Endothelial cell of umbilical vein (primary cell): Measurements from ENCODE around the gene EXOC1. TPM values are rescaled to one million over a fixed set of nuclear protein-coding genes. Genes with fewer than 3 reads are reported as not detected.

ENCODE experiments used
- BruUV-seq: library from RNA; stranded (reverse); fragments of 400-500 nt; replicated peaks from 2 replicates; lab custom pipeline; 2021; lab: Mats Ljungman, UMichigan
- CTCF ChIA-PET: fragments of 300-600, 350-600 bp; sonication (Branson Sonifier 250); formaldehyde crosslinking; loops from one replicate; lab custom pipeline; 2021; ENCODE audit warnings: antibody characterized with exemption, inconsistent platforms; lab: Charles Lee
- POLR2A ChIA-PET: fragments of 300-600, 350-600 bp; sonication (Branson Sonifier 250); formaldehyde crosslinking; loops from one replicate; lab custom pipeline; 2021; ENCODE audit warnings: antibody characterized with exemption, inconsistent platforms; lab: Charles Lee
- DNase-seq: peaks from one replicate; pipeline ENCODE4 v3.0.0-alpha.2; 2011; ENCODE audit warnings: low read depth, low spot score
- FAIRE-seq: peaks from 2 replicates; lab custom pipeline; 2011; peaks lifted over from hg19 to GRCh38; lab: Jason Lieb, UNC
- H2AFZ ChIP-seq: 2 replicates; pipeline ENCODE4 v1.6.0; 2012; ENCODE audit warnings: low read depth, low read length, control low read depth, inconsistent platforms
- H3K27ac ChIP-seq: 2 replicates; pipeline ENCODE4 v1.5.1; 2011; ENCODE audit warnings: low read depth, mild to moderate bottlenecking, control low read depth, low read length, moderate library complexity; ENCODE audit not compliant: insufficient read depth
- H3K27me3 ChIP-seq, 2 experiments: 2 replicates each; pipeline versions ENCODE4 v1.6.0 to v1.6.1; 2011; ENCODE audit warnings: low read length in 2 of 2, mixed read lengths in 1 of 2; ENCODE audit not compliant: control insufficient read depth in 2 of 2, insufficient read depth in 2 of 2
- H3K36me3 ChIP-seq, 2 experiments: 2 replicates in 1 of 2; 3 replicates in 1 of 2; pipeline ENCODE4 v1.5.1; 2011; ENCODE audit warnings: low read length in 2 of 2, mild to moderate bottlenecking in 1 of 2, moderate library complexity in 1 of 2; ENCODE audit not compliant: control insufficient read depth in 2 of 2, insufficient read depth in 2 of 2; ENCODE audit errors: extremely low read depth in 1 of 2
- H3K4me1 ChIP-seq: 3 replicates; pipeline ENCODE4 v1.5.1; 2011; ENCODE audit warnings: mild to moderate bottlenecking, low read length; ENCODE audit not compliant: control insufficient read depth, insufficient read depth; ENCODE audit errors: extremely low read depth
- H3K4me2 ChIP-seq: 2 replicates; pipeline ENCODE4 v1.6.1; 2011; ENCODE audit warnings: low read length, control low read depth, mixed read lengths; ENCODE audit not compliant: insufficient read depth
- H3K4me3 ChIP-seq, 3 experiments: fragments of 200-600 bp in 1 of 3; sonication (generic), shearing (Covaris generic) in 1 of 3; replicated peaks in 1 of 3; 2 replicates each; pipeline ENCODE4 v1.5.1; 2011 to 2016; ENCODE audit warnings: control low read depth in 3 of 3, low read length in 3 of 3, mild to moderate bottlenecking in 2 of 3, inconsistent platforms in 1 of 3, low read depth in 1 of 3, moderate library complexity in 1 of 3; ENCODE audit not compliant: insufficient read depth in 1 of 3
- H3K79me2 ChIP-seq: 2 replicates; pipeline ENCODE4 v1.6.0; 2012; ENCODE audit warnings: low read length, inconsistent platforms; ENCODE audit not compliant: control insufficient read depth, insufficient read depth
- H3K9ac ChIP-seq: replicated peaks from 2 replicates; pipeline ENCODE3; 2011; ENCODE audit warnings: low read length, control low read depth; ENCODE audit not compliant: insufficient read depth; ENCODE audit errors: extremely low read depth
- H3K9me1 ChIP-seq: replicated peaks from 3 replicates; pipeline ENCODE4 v1.6.0; 2011; ENCODE audit warnings: mild to moderate bottlenecking, low read length; ENCODE audit not compliant: control insufficient read depth, insufficient read depth; ENCODE audit errors: extremely low read depth
- H3K9me3 ChIP-seq: replicated peaks from 2 replicates; pipeline ENCODE4 v1.5.1; 2012; ENCODE audit warnings: low read length, inconsistent platforms; ENCODE audit not compliant: control insufficient read depth, insufficient read depth
- H4K20me1 ChIP-seq: replicated peaks from 2 replicates; pipeline ENCODE3; 2011; ENCODE audit warnings: mild to moderate bottlenecking, low read length; ENCODE audit not compliant: control insufficient read depth, insufficient read depth; ENCODE audit errors: extremely low read depth
- EZH2 ChIP-seq: IDR thresholded peaks from 2 replicates; pipeline ENCODE4 v1.6.1; 2012; ENCODE audit warnings: borderline replicate concordance, low read depth, mild to moderate bottlenecking, moderate library complexity, low read length, inconsistent platforms; ENCODE audit not compliant: severe bottlenecking
- FOS ChIP-seq: IDR thresholded peaks from 2 replicates; pipeline ENCODE4 v1.6.1; 2011; ENCODE audit warnings: mild to moderate bottlenecking, low read length, moderate library complexity, borderline replicate concordance; ENCODE audit not compliant: insufficient read depth
- GATA2 ChIP-seq: IDR thresholded peaks from 2 replicates; pipeline ENCODE4 v1.7.0; 2011; ENCODE audit warnings: low read depth, mild to moderate bottlenecking, moderate library complexity, mixed read lengths, low read length; ENCODE audit not compliant: insufficient read length, insufficient read depth
- JUN ChIP-seq: IDR thresholded peaks from 2 replicates; pipeline ENCODE4 v1.6.1; 2011; ENCODE audit warnings: borderline replicate concordance, low read depth; ENCODE audit not compliant: insufficient read length, insufficient read depth
- MYC ChIP-seq: IDR thresholded peaks from one replicate; pipeline ENCODE4 v1.6.1; 2011; ENCODE audit warnings: mild to moderate bottlenecking, low read depth, low read length
- POLR2A ChIP-seq: IDR thresholded peaks from 2 replicates; pipeline ENCODE4 v1.6.1; 2012; ENCODE audit warnings: low read depth, mild to moderate bottlenecking, control low read depth, low read length
- POLR2AphosphoS5 ChIP-seq: IDR thresholded peaks from 2 replicates; pipeline ENCODE4 v1.6.1; 2012; ENCODE audit warnings: low read depth, mild to moderate bottlenecking, control low read depth, low read length, moderate library complexity; ENCODE audit not compliant: insufficient read depth
- dilution Hi-C: fragments of 300-500 bp; cut with MboI; formaldehyde crosslinking; loops from one replicate; pipeline ENCODE4 v1.15.0; 2019; ENCODE audit warnings: low sequenced_read_pairs; ENCODE audit not compliant: extremely low pct_ligation_motif_present
- intact Hi-C: fragments of 100-400 bp; cut with micrococcal nuclease; formaldehyde crosslinking; loops from one replicate; pipeline ENCODE4 v1.10.0; 2022
- polyA plus RNA-seq, 4 experiments: library from polyadenylated mRNA; depleted of rRNA in 3 of 4; stranded (reverse) in 3 of 4; unstranded in 1 of 4; fragments of >200 nt; gene quantifications; 2 replicates each; pipeline versions ENCODE4 v1.2.1 to v1.2.3, GENCODE V29; 2011 to 2012; ENCODE audit warnings: missing spikeins in 1 of 4
- total RNA-seq: library from RNA; stranded (reverse); gene quantifications from 2 replicates; pipeline ENCODE4 v1.2.3, GENCODE V29; 2021
- TF ChIP-seq, protein P1 (sequence below), 2 donors: IDR thresholded peaks; 1 replicate in 1 of 2; 2 replicates in 1 of 2; pipeline ENCODE4 v1.5.1; 2011; ENCODE audit warnings: low read length in 2 of 2, mild to moderate bottlenecking in 2 of 2, moderate library complexity in 2 of 2, control low read depth in 1 of 2, inconsistent platforms in 1 of 2, low read depth in 1 of 2; ENCODE audit not compliant: insufficient read depth in 1 of 2; ENCODE audit errors: extremely low read depth in 1 of 2
- TF ChIP-seq, protein P2 (sequence below): IDR thresholded peaks from 2 replicates; pipeline ENCODE4 v1.6.1; 2011; ENCODE audit not compliant: insufficient read depth, insufficient read length

The EXOC1 gene
- total and polyA plus RNA-seq, 2 donors (not counting 3 experiments of a cell fraction or from before 2014, with no cell fraction given): 11.6 to 33.3 TPM

DNA sequence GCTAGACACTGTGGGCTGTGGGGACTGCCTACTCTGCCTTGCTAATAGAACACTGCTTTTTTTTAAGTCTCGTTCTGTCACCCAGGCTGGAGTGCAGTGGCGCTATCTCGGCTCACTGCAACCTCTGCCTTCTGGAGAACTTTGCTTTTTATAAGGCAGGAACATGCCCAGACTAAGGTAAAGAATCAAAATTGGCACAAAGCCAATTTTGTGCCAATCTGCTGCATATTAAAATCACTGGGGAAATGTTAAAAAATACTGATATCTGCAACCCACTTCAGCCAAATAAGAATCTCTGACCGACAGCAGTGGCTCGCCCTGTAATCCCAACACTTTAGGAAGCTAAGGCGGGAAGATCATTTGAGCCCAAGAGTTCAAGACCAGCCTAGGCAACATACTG is 58.8 kb downstream of the EXOC1 start:
- FAIRE-seq (no peak), DNase-seq (no peak)
- CTCF ChIA-PET: interaction anchor here (1.0 to 1.2 kb wide), 2 partner anchors 8 to 9 kb away, joined by 3 read pairs; no protein-coding TSS in a partner anchor
- peaks cover 5% of the 10 kb centered on the region for H3K4me1 ChIP-seq
- H3K79me2 ChIP-seq: no peaks in the 10 kb centered on the region
- no peaks in the 10 kb centered on the region for H3K27me3 ChIP-seq
- H4K20me1 ChIP-seq: no peaks in the 10 kb centered on the region
- no peak overlapping the region for H3K4me2 ChIP-seq
- POLR2A ChIA-PET: no interaction called here
- no peaks in the 10 kb centered on the region for H3K36me3 ChIP-seq
- no peak overlapping the region for H3K4me3 ChIP-seq
- BruUV-seq: no TSS peak
- no peak for TF ChIP-seq POLR2AphosphoS5
- no peak for TF ChIP-seq EZH2
- TF ChIP-seq GATA2: no peak
- no peak for TF ChIP-seq JUN
- TF ChIP-seq, protein P1, sequence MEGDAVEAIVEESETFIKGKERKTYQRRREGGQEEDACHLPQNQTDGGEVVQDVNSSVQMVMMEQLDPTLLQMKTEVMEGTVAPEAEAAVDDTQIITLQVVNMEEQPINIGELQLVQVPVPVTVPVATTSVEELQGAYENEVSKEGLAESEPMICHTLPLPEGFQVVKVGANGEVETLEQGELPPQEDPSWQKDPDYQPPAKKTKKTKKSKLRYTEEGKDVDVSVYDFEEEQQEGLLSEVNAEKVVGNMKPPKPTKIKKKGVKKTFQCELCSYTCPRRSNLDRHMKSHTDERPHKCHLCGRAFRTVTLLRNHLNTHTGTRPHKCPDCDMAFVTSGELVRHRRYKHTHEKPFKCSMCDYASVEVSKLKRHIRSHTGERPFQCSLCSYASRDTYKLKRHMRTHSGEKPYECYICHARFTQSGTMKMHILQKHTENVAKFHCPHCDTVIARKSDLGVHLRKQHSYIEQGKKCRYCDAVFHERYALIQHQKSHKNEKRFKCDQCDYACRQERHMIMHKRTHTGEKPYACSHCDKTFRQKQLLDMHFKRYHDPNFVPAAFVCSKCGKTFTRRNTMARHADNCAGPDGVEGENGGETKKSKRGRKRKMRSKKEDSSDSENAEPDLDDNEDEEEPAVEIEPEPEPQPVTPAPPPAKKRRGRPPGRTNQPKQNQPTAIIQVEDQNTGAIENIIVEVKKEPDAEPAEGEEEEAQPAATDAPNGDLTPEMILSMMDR (IDR thresholded peaks at IDR 0.05; ENCODE audit: extremely low read depth in 1 of 2, insufficient read depth in 1 of 2, low read depth in 1 of 2, low read length in 2 of 2): no peak
- TF ChIP-seq FOS: no peak
- TF ChIP-seq MYC: no peak
- TF ChIP-seq, protein P2, sequence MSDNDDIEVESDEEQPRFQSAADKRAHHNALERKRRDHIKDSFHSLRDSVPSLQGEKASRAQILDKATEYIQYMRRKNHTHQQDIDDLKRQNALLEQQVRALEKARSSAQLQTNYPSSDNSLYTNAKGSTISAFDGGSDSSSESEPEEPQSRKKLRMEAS: no peak
- TF ChIP-seq POLR2A: no peak
- no peaks in the 10 kb centered on the region for H3K9me1 ChIP-seq
- no peak overlapping the region for H3K9ac ChIP-seq
- H3K9me3 ChIP-seq: no peaks in the 10 kb centered on the region
- no peak overlapping the region for H3K27ac ChIP-seq
- dilution Hi-C loops: no loop called here
- H2AFZ ChIP-seq: no peak overlapping the region
- intact Hi-C loops: no loop called here
